ENCODE data around the gene CACNG4.

The CACNG4 gene

GRCh38 chr17:67041941-67042899, 77.7 kb downstream of the CACNG4 start:
- no peak for DNase-seq (ENCODE audit: low spot score)

DNA sequence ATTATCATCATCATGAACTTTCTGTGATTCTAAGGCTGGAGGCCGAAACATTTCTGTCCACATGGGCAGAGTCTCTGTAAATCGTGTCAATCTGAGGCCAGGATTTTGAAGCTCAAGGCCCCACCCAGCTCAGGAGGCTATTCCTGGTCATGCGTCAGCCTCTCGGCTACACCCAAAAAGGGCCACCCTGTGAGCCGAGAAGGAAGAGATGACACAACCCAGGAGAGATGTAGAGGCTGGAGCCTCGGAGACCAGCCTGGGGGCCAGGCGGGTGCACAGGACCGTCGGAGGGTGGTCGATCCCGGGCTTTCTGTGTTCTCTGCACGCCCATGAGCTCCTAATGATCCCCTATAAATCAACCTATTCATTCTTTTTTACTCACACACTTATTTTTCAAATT, 78.8 kb downstream of the CACNG4 start:
- no peak for DNase-seq (ENCODE audit: low spot score)

- DNase-seq (ENCODE audit: low spot score) = no peak
These were observed 79.7 kb downstream of the CACNG4 start, which contains the start of gene CACNG1 for GRCh38 chr17:67044016-67044772. CACNG1 (plus strand) TSS chr17:67044554; CDS start chr17:67044661, 107 bp downstream.

DNA sequence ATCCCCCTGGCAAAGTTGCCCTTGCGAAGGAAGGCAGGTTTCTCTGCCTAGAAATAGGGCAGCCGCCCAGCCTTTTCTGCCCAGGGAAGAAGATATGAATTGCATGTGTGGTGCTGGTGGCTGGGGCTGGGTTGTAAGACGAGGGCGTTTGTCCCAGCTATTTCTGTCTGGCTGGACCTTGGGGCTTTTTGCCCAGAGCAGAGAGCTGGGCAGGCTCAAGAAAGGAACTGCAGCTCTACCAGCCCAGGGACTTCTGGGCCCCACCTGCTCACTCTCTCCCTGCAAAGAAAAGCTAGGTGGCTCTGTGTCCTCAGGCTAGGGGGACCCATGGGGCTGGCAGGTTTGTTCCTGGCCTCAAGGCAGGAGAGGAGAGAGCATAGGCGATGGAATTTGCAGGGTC, 80.4 kb downstream of the CACNG4 start:
- DNase-seq (ENCODE audit: low spot score) = no peak

GRCh38 chr17:67046398-67046797, 81.9 kb downstream of the CACNG4 start:
- DNase-seq (ENCODE audit: low spot score) = no peak

DNA sequence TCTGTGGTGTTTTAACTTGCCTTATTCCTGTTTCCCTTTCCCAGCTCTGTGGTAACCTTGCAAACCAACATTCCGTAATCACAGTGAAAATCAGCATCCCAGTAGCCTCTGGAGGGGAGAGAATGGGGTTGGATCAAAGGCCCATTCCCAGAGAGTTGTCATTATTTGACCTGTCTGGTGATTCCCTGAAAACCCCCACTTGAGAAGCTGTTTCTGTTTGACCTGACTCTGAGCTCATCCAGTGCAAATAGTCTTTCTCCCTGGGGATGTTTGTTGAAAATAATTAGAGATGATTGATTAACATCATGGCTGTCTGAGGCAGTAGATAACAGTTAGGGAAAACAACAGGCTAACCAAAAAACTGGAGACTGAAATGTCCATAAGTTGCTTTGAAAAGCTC, 82.9 kb downstream of the CACNG4 start:
- peak; percentile 41 for DNase-seq (ENCODE audit: low spot score)

GRCh38 chr17:67049025-67049739, 84.7 kb downstream of the CACNG4 start:
- no peak for DNase-seq (ENCODE audit: low spot score)

DNA sequence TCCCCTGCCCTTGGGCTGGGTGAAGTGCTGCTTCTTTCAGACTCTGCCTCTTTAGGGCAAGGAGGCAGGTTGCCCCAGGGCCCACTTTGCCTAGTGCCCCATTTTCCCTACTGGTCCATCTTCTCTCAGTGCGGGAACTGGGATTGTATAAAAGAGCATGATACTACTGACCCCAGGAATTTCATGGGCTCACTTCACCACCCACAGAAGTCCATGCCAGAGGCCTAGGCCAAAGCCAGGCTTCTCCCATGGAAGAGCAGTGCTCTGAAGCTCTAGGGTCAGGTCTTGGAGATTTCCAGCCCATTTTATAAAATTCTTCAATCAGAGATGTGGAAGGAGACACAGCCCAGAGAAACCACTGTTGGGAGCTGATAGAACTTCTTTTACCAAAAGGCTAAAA, 85.6 kb downstream of the CACNG4 start:
- DNase-seq (ENCODE audit: low spot score) = no peak

- DNase-seq (ENCODE audit: low spot score) = no peak
These were observed 86.1 kb downstream of the CACNG4 start for GRCh38 chr17:67050471-67051154.

DNA sequence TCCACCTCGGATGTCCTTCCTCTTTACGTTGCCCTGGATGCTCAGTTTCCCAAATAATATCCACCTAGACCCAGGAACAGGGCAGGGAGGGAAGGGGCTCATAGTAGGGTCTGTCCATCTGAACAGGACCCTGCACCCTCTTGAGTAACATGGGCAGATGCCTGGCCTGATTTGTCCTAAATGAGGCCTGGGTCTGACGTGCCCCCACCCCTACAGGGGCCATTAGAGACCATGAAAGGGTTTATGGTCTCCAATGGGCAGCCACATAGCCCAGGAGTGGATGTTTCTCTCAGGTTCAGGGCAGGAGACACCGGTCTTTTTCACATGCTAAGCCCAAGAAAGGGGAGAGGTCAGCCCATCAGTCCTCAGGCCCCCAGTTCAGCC, 86.6 kb downstream of the CACNG4 start:
- no peak for DNase-seq (ENCODE audit: low spot score)

- DNase-seq (ENCODE audit: low spot score) = no peak
These were observed 87.3 kb downstream of the CACNG4 start for GRCh38 chr17:67051837-67052236.

- no peak for DNase-seq (ENCODE audit: low spot score)
These were observed 88.4 kb downstream of the CACNG4 start for GRCh38 chr17:67052720-67053437.

DNA sequence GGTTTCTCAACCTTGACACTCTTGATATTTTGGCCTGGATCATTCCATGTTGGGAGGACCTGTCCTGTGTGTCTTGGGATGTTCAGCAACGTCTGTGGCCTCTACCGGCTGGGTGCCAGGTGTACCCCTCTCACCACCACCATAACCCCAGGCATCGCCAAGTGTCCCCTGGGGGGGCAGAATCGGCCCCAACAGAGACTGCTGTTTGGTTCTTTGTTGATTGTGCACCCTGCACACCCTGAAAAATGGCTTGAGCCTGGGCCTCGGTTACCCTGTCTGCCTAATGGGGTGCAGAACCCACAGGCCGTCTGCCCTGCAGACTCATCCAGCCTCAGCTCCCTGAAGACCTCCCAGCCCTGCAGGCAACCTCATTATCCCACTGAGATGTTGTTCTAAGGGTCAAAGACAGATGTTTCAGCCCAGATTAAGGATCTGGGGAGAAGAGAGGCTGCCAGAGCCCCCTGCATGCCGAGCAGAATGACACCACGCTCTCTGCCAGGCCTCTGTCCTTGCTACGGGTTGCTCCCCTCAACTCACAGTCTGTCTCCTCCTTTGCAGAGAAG, 89.0 kb downstream of the CACNG4 start:
- no peak for DNase-seq (ENCODE audit: low spot score)

DNA sequence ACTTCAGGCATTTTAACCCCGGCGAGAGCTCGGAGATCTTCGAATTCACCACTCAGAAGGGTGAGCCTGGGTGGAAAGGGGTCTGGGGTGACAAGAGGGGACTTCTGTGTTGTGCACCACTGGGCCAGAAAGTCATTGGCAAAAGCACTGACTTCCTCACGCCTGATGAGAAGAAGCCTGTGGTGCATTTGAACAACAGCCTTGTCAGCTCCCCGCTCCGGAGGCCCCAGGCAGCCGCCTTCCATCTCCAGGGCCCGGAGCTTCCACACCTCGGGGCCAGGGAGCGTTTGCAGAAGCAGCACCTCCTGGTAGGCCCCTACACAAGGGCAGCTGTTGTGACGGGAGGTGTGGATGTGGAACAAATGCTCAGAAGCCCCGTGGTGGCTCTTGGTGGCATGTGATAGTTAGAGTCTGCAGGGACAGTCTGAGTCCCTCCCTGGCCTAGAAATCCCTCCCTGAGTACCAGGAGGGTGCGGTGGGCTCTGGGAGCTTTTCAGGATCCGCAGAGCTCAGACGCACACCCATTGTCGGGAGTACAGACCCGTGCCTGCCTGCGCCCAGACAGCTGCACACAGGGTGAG, 89.6 kb downstream of the CACNG4 start:
- DNase-seq (ENCODE audit: low spot score) = no peak

GRCh38 chr17:67054608-67055007, 90.1 kb downstream of the CACNG4 start:
- no peak for DNase-seq (ENCODE audit: low spot score)

GRCh38 chr17:67055041-67055443, 90.5 kb downstream of the CACNG4 start:
- no peak for DNase-seq (ENCODE audit: low spot score)

DNA sequence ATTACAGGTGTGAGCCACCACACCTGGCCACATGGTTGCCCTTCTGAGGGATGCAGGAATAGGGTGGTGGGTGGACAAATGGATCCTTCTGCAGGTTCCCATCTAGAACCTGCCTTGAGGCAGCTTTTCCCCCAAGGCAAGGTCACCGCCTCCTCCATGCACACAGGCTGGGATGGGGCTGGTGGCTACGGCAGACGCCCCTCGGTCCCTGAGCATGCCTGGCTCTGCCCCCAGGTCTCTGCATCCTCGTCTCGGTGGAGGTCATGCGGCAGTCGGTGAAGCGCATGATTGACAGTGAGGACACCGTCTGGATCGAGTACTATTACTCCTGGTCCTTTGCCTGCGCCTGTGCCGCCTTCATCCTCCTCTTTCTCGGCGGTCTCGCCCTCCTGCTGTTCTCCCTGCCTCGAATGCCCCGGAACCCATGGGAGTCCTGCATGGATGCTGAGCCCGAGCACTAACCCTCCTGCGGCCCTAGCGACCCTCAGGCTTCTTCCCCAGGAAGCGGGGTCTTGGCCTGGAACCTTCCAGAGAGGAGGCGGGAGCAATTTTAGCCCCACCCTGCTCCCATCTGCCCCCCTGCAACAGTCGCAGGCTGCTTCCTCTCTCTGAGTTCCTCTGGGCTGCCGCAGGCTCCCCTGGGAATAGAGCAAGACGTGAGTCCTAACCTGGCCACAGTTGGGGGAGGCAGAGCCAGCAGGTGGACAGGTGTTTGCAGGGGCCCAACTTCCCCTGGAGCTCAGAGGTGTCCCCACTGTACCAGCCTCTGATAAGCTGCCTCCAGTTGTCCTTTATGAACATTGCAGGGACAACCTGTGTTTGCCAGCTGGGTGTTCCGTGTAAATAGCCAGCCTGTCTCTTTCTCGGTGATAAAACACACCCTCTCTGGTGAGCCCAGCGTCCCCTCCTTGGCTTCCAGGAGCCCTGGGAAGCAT, 91.6 kb downstream of the CACNG4 start:
- DNase-seq (ENCODE audit: low spot score) = no peak

DNA sequence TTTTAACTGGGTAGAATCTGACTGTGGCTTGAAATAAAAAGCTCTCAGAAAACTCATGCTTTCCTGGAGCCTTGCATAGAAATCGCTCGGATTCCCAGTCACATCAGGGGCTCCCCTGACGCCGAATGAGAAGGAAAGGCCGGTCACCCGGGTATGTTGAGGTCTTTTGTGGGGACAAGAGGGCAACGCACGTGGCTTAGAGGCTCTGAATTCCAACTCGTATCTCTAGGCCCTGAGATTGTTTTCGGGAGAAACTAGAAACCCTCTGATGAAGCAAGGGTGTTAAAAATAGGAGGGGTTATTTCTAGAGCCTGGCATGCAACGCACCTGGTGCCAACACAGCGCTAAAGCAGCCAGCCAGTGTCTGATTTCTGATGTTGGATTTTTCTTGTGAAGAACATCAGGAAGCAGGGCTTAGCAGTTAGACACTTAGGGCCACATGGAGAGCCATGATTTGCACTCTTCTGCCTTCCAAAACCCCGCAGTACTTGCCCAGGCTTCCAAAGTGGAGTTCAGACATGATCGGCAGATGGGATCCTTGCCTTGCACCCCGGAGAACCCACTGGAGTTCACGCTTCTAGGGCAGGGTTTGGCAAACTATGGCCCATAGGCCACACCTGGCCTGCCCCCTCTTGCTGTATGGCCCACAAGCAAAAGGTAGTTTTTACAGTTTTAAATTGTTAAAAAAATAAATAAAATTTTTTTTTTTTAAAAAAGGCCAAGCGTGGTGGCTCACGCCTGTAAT, 92.4 kb downstream of the CACNG4 start:
- no peak for DNase-seq (ENCODE audit: low spot score)
